Hypothalamus (tissue), 51 donors: Measurements from ENCODE around the gene ATP6V1F.
A peak's percentile ranks its signal among the peaks of the same experiment; 100 is the strongest.

Experiments used
- DNase-seq, 51 donors: peaks; one replicate each; lab custom pipeline; 2025; lab: John Stamatoyannopoulos, UW

Gene ATP6V1F

GRCh38 chr7:128847721-128848211 is 14.9 kb upstream of the ATP6V1F start:
- no peak for DNase-seq

- no peak for DNase-seq
These were observed 14.1 kb upstream of the ATP6V1F start for GRCh38 chr7:128848289-128849155.

- no peak for DNase-seq
These were observed 13.5 kb upstream of the ATP6V1F start for GRCh38 chr7:128849156-128849515.

- DNase-seq = no peak
These were observed 12.7 kb upstream of the ATP6V1F start for GRCh38 chr7:128849804-128850490.

- no peak for DNase-seq
These were observed 10.0 kb upstream of the ATP6V1F start for GRCh38 chr7:128852537-128853254.

- DNase-seq = no peak
These were observed 8.9 kb upstream of the ATP6V1F start for GRCh38 chr7:128853799-128854198.

GRCh38 chr7:128854396-128854795 is 8.3 kb upstream of the ATP6V1F start:
- DNase-seq = no peak

GRCh38 chr7:128855559-128855958 is 7.1 kb upstream of the ATP6V1F start:
- DNase-seq = no peak

GRCh38 chr7:128856001-128856718 is 6.5 kb upstream of the ATP6V1F start:
- DNase-seq = no peak

- DNase-seq = no peak
These were observed 4.0 kb upstream of the ATP6V1F start for GRCh38 chr7:128858380-128859231.

GRCh38 chr7:128859232-128860157 is 3.2 kb upstream of the ATP6V1F start:
- no peak for DNase-seq

- no peak for DNase-seq
These were observed 2.2 kb upstream of the ATP6V1F start for GRCh38 chr7:128860158-128861073.

- DNase-seq = no peak
These were observed 592 bp upstream of the ATP6V1F start for GRCh38 chr7:128861957-128862570.

- peak in 2 of 51 donors; percentile 60 to 61 for DNase-seq
These were observed 855 bp downstream of the ATP6V1F start for GRCh38 chr7:128863433-128863989.

GRCh38 chr7:128865303-128865702 is 2.6 kb downstream of the ATP6V1F start:
- no peak for DNase-seq

- DNase-seq = no peak
These were observed 3.6 kb downstream of the ATP6V1F start for GRCh38 chr7:128865996-128866877.
